Gastrocnemius medialis (tissue), 4 donors: ENCODE data around the gene TBX21. TPM values are rescaled to one million over a fixed set of nuclear protein-coding genes. Genes with fewer than 3 reads are reported as not detected.

Source experiments
- ATAC-seq, 2 donors: fragments of 150-250 bp; one replicate each; pipeline ENCODE4 v1.9.1; 2016
- DNase-seq, 2 donors: peaks; one replicate each; pipeline ENCODE4 v3.0.0-alpha.2; 2019
- H3K27ac ChIP-seq, 4 donors: fragments of 200-600 bp; sonication (generic); 1 replicate in 1 of 4; 2 replicates in 3 of 4; pipeline ENCODE4 v1.5.1; 2016 to 2018; ENCODE audit warnings: mild to moderate bottlenecking in 2 of 4, moderate library complexity in 1 of 4
- H3K27me3 ChIP-seq, 3 donors: fragments of 200-600 bp; sonication (generic) in 2 of 3; 1 replicate in 1 of 3; 2 replicates in 2 of 3; pipeline versions ENCODE4 v1.5.1 to v1.6.0; 2016 to 2019; ENCODE audit warnings: mild to moderate bottlenecking in 1 of 3, moderate library complexity in 1 of 3
- H3K36me3 ChIP-seq, 2 donors: fragments of 200-600 bp; sonication (generic) in 1 of 2; one replicate each; pipeline ENCODE4 v1.5.1; 2017 to 2018
- H3K4me1 ChIP-seq, 2 donors: fragments of 200-600 bp; sonication (generic) in 1 of 2; one replicate each; pipeline ENCODE4 v1.5.1; 2016 to 2017; ENCODE audit warnings: mild to moderate bottlenecking in 2 of 2
- H3K4me3 ChIP-seq, 4 donors: fragments of 200-600 bp; sonication (generic) in 3 of 4; 1 replicate in 1 of 4; 2 replicates in 3 of 4; pipeline ENCODE4 v1.5.1; 2016 to 2019; ENCODE audit warnings: mild to moderate bottlenecking in 2 of 4
- H3K9me3 ChIP-seq, 3 donors: fragments of 200-600 bp; sonication (generic) in 2 of 3; 1 replicate in 1 of 3; 2 replicates in 2 of 3; pipeline ENCODE4 v1.5.1; 2016 to 2019
- CTCF ChIP-seq, 5 experiments: fragments of 450-650 bp in 3 of 5; fragments of 200-600 bp in 2 of 5; sonication (generic) in 2 of 5; IDR thresholded peaks in 4 of 5; conservative IDR thresholded peaks in 1 of 5; 1 replicate in 4 of 5; 2 replicates in 1 of 5; pipeline ENCODE4 v1.5.1; 2016 to 2019; ENCODE audit warnings: antibody characterized with exemption in 5 of 5, mild to moderate bottlenecking in 3 of 5, moderate library complexity in 3 of 5
- POLR2A ChIP-seq, 2 donors: fragments of 450-650 bp; IDR thresholded peaks; one replicate each; pipeline ENCODE4 v1.6.1; 2017; ENCODE audit warnings: antibody characterized with exemption in 2 of 2, mild to moderate bottlenecking in 2 of 2, moderate library complexity in 2 of 2
- in situ Hi-C, 4 donors: fragments of 200-750 bp; cut with MboI; loops; one replicate each; pipeline versions ENCODE4 v1.15.0 to v1.8.0; 2017; ENCODE audit warnings: low sequenced_read_pairs in 4 of 4
- intact Hi-C: fragments of 100-400 bp; cut with DNase I; formaldehyde crosslinking; loops from one replicate; pipeline ENCODE4 v1.15.1; 2023; ENCODE audit warnings: low total_unique reads
- total RNA-seq, 4 donors: library from RNA; depleted of rRNA; stranded (reverse); fragments of >200 nt; gene quantifications; one replicate each; pipeline versions ENCODE4 v1.1.0 to v1.2.3, GENCODE V29; 2016

The TBX21 gene
- total RNA-seq, 4 donors from 2014 or later: 0.98 to 3.3 TPM; not detected in 2

- Histone ChIP-seq H3K9me3 (no peaks in the 10 kb centered on the region), H3K4me3 (no peak overlapping the region), H3K27ac (no peak overlapping the region), H3K4me1 (no peaks in the 10 kb centered on the region), H3K27me3 (peaks cover 31 to 32% (median 32%) of the 10 kb centered on the region in 3 donors), H3K36me3 (no peaks in the 10 kb centered on the region)
- no peak for ATAC-seq
- in situ Hi-C loops (no loop called here), intact Hi-C loops (no loop called here)
- no peak for DNase-seq
- TF ChIP-seq CTCF (IDR thresholded peaks at IDR 0.05 in 4 of 5, conservative IDR thresholded peaks at IDR 0.05 in 1 of 5) (no peak), POLR2A (IDR thresholded peaks at IDR 0.05) (no peak)
These were observed 8.7 kb downstream of the TBX21 start for GRCh38 chr17:47741793-47742145.

DNA sequence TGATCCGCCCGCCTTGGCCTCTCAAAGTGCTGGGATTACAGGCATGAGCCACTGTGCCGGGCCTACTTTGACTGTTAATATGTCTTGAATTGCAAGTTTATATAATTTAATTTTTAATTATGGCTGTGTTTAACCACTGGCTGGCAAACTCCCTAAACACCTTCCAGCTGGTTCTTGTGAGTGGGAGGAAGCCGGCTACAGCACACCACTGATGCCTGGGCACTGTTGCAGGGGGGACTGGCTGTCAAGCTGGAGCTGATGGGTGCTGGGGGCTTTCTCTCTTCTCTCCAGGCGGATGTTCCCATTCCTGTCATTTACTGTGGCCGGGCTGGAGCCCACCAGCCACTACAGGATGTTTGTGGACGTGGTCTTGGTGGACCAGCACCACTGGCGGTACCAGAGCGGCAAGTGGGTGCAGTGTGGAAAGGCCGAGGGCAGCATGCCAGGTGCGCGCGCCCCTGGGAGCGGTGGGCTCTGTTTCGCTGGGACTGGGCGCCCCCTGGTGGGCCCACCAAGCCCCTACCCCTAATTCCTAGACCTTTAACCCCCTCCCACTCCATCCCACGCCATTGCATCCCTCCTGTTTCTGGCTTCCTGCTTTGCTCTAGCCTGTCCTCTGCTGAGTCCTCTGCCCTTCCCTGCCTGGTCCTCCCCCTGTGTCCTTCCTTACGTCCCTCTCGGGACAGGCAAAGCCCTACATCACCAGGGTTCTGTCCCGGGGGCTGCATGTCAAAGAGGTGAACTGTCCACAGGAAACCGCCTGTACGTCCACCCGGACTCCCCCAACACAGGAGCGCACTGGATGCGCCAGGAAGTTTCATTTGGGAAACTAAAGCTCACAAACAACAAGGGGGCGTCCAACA is 9.5 kb downstream of the TBX21 start:
- TF ChIP-seq CTCF (IDR thresholded peaks at IDR 0.05 in 4 of 5, conservative IDR thresholded peaks at IDR 0.05 in 1 of 5) (peak in 2 of 5 experiments; percentile 6 to 20), POLR2A (IDR thresholded peaks at IDR 0.05) (no peak)
- Histone ChIP-seq H3K4me1 (no peaks in the 10 kb centered on the region), H3K36me3 (no peaks in the 10 kb centered on the region), H3K4me3 (no peak overlapping the region), H3K27ac (no peak overlapping the region), H3K27me3 (peaks cover 31 to 35% (median 33%) of the 10 kb centered on the region in 3 donors), H3K9me3 (no peaks in the 10 kb centered on the region)
- in situ Hi-C loops (no loop called here), intact Hi-C loops (no loop called here)
- ATAC-seq (no peak), DNase-seq (no peak)

GRCh38 chr17:47744168-47745036 is 11.4 kb downstream of the TBX21 start:
- ATAC-seq (no peak), DNase-seq (no peak)
- no peaks in the 10 kb centered on the region for H3K36me3 ChIP-seq
- H3K9me3 ChIP-seq: no peaks in the 10 kb centered on the region
- TF ChIP-seq POLR2A (IDR thresholded peaks at IDR 0.05) (no peak), CTCF (IDR thresholded peaks at IDR 0.05 in 4 of 5, conservative IDR thresholded peaks at IDR 0.05 in 1 of 5) (no peak)
- no peak overlapping the region for H3K27ac ChIP-seq
- peaks cover 31 to 38% (median 35%) of the 10 kb centered on the region in 3 donors for H3K27me3 ChIP-seq
- intact Hi-C loops: no loop called here
- H3K4me1 ChIP-seq: no peaks in the 10 kb centered on the region
- no peak overlapping the region for H3K4me3 ChIP-seq
- in situ Hi-C loops: no loop called here

DNA sequence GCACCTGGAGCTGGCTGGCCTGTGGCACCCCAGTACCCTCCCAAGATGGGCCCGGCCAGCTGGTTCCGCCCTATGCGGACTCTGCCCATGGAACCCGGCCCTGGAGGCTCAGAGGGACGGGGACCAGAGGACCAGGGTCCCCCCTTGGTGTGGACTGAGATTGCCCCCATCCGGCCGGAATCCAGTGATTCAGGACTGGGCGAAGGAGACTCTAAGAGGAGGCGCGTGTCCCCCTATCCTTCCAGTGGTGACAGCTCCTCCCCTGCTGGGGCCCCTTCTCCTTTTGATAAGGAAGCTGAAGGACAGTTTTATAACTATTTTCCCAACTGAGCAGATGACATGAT is 12.0 kb downstream of the TBX21 start:
- Histone ChIP-seq H3K27me3 (peaks cover 30 to 38% (median 31%) of the 10 kb centered on the region in 3 donors), H3K4me1 (no peaks in the 10 kb centered on the region), H3K27ac (no peak overlapping the region), H3K9me3 (no peaks in the 10 kb centered on the region), H3K36me3 (no peaks in the 10 kb centered on the region), H3K4me3 (no peak overlapping the region)
- intact Hi-C loops (no loop called here), in situ Hi-C loops (no loop called here)
- TF ChIP-seq POLR2A (IDR thresholded peaks at IDR 0.05) (no peak), CTCF (IDR thresholded peaks at IDR 0.05 in 4 of 5, conservative IDR thresholded peaks at IDR 0.05 in 1 of 5) (no peak)
- no peak for ATAC-seq
- DNase-seq: no peak
